BE2C (cell line): ENCODE measurements around the gene MAJIN.

Source experiments
- DNase-seq: peaks from one replicate; pipeline ENCODE4 v3.0.0-alpha.2; 2020
- H3K27me3 ChIP-seq: fragments of 250-450 bp; sonication (Bioruptor Pico); 2 replicates; pipeline ENCODE4 v1.5.1; 2020; ENCODE audit warnings: mild to moderate bottlenecking
- H3K36me3 ChIP-seq: fragments of 250-450 bp; sonication (Bioruptor Pico); 2 replicates; pipeline ENCODE4 v1.5.1; 2020; ENCODE audit warnings: mild to moderate bottlenecking
- H3K4me1 ChIP-seq: fragments of 250-450 bp; sonication (Bioruptor Pico); 2 replicates; pipeline ENCODE4 v1.5.1; 2020
- H3K4me3 ChIP-seq: 2 replicates; pipeline ENCODE4 v1.5.1; 2011; ENCODE audit warnings: low read depth, low read length
- H3K9me3 ChIP-seq: fragments of 250-450 bp; sonication (Bioruptor Pico); 2 replicates; pipeline ENCODE4 v1.5.1; 2020
- TF ChIP-seq, protein P1 (sequence below): IDR thresholded peaks from 2 replicates; pipeline ENCODE4 v1.5.1; 2012; ENCODE audit warnings: mild to moderate bottlenecking, low read depth, low read length

MAJIN gene

DNA sequence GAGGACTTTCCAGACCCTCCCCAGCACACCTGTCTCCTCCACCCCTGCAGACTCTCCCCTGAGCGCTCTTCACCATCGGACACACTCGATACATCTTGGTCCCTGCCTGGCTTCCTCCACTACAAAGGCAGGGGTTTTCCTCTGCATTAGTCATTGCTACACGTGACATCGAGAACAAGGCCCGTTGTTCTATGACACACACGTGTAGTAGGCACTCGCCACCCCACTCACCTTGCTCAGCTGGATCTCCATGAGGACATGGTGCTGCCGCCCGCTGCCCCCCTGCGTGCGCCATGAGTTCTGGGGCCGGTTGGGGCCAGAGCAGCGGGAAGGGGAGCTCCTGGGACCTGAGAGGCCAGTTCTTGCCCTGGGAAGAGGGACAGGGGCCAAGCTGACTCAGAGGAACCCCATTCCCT lies 71.6 kb downstream of the MAJIN start:
- Histone ChIP-seq H3K36me3 (no peaks in the 10 kb centered on the region), H3K4me1 (no peaks in the 10 kb centered on the region), H3K27me3 (no peaks in the 10 kb centered on the region), H3K4me3 (no peak overlapping the region), H3K9me3 (no peaks in the 10 kb centered on the region)
- TF ChIP-seq, protein P1, sequence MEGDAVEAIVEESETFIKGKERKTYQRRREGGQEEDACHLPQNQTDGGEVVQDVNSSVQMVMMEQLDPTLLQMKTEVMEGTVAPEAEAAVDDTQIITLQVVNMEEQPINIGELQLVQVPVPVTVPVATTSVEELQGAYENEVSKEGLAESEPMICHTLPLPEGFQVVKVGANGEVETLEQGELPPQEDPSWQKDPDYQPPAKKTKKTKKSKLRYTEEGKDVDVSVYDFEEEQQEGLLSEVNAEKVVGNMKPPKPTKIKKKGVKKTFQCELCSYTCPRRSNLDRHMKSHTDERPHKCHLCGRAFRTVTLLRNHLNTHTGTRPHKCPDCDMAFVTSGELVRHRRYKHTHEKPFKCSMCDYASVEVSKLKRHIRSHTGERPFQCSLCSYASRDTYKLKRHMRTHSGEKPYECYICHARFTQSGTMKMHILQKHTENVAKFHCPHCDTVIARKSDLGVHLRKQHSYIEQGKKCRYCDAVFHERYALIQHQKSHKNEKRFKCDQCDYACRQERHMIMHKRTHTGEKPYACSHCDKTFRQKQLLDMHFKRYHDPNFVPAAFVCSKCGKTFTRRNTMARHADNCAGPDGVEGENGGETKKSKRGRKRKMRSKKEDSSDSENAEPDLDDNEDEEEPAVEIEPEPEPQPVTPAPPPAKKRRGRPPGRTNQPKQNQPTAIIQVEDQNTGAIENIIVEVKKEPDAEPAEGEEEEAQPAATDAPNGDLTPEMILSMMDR, result no peak
- DNase-seq, result no peak

DNA sequence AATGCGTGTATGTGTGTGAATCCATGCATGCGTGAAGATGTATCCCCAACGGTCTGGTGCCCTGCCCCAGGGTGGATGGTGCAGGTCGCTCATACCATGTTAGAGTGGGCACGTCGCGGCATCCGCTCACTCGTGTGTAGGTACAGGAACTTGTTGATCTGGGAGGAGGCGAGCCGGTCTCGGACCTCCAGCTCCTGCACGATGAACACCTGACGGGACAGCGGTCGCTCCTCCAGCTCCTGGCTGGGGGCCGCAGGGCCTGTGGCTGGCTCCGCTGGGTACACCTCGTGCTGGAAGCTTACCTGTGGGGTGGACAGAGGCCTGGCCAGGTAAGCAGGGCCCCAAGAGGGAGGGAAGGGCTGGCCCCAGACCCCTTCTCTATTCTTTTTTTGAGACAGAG lies 73.4 kb downstream of the MAJIN start:
- H3K36me3 ChIP-seq, result no peaks in the 10 kb centered on the region
- no peaks in the 10 kb centered on the region for H3K4me1 ChIP-seq
- TF ChIP-seq, protein P1, result no peak

DNA sequence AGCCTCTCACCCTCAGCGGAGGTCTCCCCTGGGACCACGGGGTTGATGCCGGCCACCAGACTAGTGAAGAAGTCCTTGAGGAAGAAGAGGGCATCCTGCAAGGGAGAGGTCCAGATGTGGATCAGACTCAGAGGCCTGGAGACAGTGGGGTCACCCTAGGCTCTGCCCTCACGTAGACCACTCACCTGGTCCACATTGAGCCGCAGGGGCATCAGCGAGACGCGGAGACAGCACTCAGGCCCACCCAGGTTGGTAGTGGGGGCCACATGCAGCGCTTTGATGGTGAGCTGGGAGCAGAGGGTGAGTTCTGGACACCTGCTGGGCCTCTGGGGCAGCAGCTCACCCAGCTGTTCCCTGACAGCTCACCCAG lies 73.8 kb downstream of the MAJIN start:
- Histone ChIP-seq H3K27me3 (no peaks in the 10 kb centered on the region), H3K36me3 (no peaks in the 10 kb centered on the region), H3K4me1 (no peaks in the 10 kb centered on the region), H3K9me3 (no peaks in the 10 kb centered on the region), H3K4me3 (no peak overlapping the region)
- no peak for DNase-seq
- TF ChIP-seq, protein P1, result no peak

More for the DNA sequence above, 73.4 kb downstream of the MAJIN start:
- no peak for DNase-seq
- Histone ChIP-seq H3K9me3 (no peaks in the 10 kb centered on the region), H3K27me3 (no peaks in the 10 kb centered on the region), H3K4me3 (no peak overlapping the region)

DNA sequence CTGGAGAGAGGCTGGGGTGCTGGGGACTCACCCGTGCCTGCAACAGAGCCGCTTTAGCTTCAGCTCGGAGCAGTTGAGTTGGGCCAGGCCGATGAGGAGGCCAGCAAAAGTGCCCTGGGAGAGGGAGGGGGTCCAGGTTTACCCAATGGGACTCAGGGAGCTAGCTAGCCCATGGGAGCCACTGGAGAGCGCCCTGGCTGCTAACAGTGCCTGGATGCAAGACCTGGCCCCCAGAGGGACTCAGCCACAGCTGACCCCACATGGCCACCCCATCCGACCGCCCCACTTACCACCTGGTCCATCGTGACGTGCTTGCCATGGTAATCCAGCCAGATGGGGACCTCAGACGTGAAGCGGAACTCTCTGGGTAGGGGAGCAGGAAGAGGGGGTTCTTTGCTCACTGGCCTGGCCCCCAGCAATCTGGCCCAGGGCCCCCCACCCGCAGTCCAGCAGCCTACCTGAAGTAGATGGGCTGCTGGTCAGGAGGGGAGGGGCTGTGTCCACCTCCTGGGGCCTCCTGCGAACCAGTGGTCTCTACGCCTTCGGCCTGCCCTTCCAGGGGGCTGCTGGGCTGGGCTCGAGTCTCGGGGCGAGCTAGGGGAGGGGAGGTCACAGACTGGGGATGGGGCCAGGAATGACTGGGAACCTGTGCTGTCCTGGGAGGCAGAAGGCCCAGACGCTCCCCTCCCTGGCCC lies 74.4 kb downstream of the MAJIN start:
- Histone ChIP-seq H3K4me3 (no peak overlapping the region), H3K36me3 (no peaks in the 10 kb centered on the region), H3K27me3 (no peaks in the 10 kb centered on the region), H3K9me3 (no peaks in the 10 kb centered on the region), H3K4me1 (no peaks in the 10 kb centered on the region)
- TF ChIP-seq, protein P1, result no peak
- no peak for DNase-seq

- DNase-seq, result no peak
- Histone ChIP-seq H3K4me1 (no peaks in the 10 kb centered on the region), H3K4me3 (no peak overlapping the region), H3K36me3 (no peaks in the 10 kb centered on the region), H3K9me3 (no peaks in the 10 kb centered on the region), H3K27me3 (no peaks in the 10 kb centered on the region)
- TF ChIP-seq, protein P1, result no peak
These were observed 75.4 kb downstream of the MAJIN start for GRCh38 chr11:64896448-64897022.

DNA sequence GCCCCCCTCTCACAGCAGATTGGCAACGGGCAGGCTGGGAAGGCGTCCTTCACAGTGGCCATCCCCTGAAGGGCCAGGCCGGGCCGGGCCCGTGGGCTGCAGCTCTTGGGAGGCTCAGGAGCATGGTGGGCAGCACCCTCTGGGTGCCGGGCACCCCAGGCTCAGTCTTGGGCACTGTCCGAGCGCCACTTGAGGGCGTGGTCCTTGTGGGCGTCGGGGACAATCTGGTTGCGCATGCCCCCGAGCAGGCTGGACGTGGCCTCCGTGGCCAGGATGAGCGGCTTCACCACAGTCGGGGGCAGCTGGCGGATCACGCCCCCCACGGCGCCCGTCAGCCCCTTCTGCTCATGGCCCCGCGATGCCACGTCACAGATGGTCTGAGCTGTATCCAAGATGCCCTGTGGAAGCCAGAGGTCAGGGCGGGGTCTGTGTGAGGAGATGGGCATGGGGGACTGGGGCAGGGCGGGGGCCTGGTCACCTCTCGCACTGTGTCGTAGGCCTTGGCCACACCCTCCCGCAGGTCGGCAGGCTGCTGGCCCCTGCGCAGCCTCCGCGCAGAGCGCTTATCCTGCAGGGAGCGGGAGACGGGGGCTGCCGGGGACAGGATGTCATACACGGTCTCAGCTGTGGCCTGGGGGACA lies 77.0 kb downstream of the MAJIN start:
- Histone ChIP-seq H3K4me3 (no peak overlapping the region), H3K4me1 (no peaks in the 10 kb centered on the region), H3K27me3 (no peaks in the 10 kb centered on the region), H3K36me3 (no peaks in the 10 kb centered on the region), H3K9me3 (no peaks in the 10 kb centered on the region)
- TF ChIP-seq, protein P1, result no peak
- no peak for DNase-seq
